SKM-1 treated with dmso at 0.1 percent for 144 hours (cell line): ENCODE measurements around the gene HBG2.
"Not testable (repeated sequence)": the region's sequence is repeated elsewhere in the genome, so short reads cannot be mapped to it uniquely, and the experiment has no call there.

Source experiments
- DNase-seq: peaks from one replicate; lab custom pipeline; 2025; ENCODE audit not compliant: unreplicated experiment; lab: John Stamatoyannopoulos, UW

The HBG2 gene

DNA sequence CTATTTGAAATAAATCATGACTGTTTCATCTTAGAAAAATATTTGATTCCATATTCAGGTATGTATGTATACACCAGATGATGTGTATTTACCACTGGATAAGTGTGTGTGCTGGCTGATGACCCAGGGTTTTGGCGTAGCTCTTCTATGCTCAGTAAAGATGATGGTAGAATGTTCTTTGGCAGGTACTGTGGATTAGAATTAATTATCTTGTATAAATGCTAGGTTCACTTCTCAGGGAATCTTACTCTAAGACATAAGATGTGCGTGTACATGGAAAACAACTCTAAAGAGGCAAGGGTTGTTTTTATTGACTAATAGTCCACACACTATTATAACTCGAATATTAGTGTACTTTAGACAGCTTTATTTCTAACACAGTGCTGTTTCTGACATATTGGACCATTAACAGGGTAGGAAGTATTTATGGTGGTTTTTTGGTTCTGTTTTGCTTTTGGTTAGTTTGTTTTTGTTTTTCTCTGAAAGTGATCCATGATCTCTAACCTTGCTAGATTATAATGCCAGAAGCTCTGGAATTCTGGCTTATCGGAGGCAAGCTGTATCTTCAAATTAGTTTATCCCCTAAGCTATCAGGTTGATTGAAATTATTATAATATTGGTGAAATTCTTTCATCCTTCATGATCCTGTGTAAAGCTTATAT, 3.9 kb downstream of the HBG2 start:
- DNase-seq: no peak

DNA sequence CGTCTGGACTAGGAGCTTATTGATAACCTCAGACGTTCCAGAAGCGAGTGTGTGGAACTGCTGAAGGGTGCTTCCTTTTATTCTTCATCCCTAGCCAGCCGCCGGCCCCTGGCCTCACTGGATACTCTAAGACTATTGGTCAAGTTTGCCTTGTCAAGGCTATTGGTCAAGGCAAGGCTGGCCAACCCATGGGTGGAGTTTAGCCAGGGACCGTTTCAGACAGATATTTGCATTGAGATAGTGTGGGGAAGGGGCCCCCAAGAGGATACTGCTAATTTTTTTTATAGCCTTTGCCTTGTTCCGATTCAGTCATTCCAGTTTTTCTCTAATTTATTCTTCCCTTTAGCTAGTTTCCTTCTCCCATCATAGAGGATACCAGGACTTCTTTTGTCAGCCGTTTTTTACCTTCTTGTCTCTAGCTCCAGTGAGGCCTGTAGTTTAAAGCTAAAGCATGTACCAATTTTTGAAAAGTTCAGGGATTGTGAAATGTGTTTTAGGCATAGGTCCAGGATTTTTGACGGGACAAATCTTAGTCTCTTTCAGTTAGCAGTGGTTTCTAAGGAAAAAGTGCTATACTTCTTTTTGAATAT, 4.7 kb downstream of the HBG2 start, which contains the start of gene HBG1:
Gene HBG1, minus strand, starts transcription at position 51 of the 590 bp plus-strand sequence. CDS start 53 bp downstream, outside the sequence.
- not testable (repeated sequence) for DNase-seq

DNA sequence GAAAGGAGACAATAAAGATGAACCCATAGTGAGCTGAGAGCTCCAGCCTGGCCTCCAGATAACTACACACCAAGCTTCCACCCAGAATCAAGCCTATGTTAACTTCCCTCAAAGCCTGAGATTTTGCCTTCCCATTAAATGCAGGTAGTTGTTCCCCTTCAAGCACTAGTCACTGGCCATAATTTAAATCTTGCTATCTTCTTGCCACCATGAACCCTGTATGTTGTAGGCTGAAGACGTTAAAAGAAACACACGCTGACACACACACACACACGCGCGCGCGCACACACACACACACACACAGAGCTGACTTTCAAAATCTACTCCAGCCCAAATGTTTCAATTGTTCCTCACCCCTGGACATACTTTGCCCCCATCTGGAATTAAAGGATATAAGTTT, 6.1 kb downstream of the HBG2 start:
- not testable (repeated sequence) for DNase-seq

DNA sequence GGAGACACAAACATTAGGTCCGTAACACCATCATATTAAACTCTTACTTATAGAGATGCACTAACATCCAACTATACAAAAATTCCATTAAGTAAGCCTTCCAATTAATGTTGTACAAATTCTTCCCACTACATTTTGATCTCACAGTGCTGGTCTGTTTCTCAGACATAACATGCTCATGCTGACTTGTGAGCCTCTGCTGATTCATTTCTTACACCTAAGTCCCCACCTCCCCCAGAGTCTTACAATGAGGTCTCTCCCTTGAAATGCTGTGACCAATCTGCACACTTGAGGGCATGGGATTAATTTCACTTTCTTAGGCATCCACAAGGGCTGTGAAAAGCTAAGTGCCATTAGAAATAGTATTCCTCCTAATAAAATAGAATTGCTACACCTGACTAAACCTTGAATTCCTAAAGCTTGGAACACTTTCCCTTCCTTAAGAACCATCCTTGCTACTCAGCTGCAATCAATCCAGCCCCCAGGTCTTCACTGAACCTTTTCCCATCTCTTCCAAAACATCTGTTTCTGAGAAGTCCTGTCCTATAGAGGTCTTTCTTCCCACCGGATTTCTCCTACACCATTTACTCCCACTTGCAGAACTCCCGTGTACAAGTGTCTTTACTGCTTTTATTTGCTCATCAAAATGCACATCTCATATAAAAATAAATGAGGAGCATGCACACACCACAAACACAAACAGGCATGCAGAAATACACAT, 6.9 kb downstream of the HBG2 start:
- DNase-seq: no peak

DNA sequence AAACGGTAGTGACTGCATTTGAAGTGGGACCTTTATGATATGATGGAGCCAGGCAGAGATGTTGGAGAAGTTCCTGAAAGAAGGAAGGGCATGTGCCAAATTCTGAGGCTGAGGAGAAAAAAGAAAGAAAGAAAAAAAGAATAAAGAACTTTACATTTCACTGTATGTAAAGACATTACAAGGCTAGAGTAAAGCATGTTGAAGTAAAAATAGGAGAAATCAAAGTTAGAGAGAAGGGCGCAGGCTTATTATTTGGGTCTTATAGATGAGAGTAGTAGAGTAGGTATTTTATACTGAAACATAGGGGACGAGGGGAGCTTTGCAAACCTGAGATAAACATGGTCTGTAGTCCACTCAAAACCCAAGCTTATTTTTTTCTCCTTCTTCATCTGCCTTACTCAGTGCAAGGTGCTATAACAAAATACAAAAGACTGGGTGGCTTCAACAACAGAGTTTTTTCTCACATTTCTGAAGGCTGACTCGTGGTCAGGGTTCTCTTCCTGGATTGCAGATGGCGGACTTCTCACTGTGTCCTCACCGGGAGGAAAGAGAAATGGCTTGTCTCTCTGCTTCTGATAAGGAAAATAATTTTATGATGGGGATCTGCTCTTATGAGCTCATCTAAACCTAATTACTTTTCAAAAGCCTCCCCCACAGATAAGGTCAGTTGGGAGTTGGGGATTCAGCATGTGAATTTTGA, 7.7 kb downstream of the HBG2 start:
- no peak for DNase-seq

DNA sequence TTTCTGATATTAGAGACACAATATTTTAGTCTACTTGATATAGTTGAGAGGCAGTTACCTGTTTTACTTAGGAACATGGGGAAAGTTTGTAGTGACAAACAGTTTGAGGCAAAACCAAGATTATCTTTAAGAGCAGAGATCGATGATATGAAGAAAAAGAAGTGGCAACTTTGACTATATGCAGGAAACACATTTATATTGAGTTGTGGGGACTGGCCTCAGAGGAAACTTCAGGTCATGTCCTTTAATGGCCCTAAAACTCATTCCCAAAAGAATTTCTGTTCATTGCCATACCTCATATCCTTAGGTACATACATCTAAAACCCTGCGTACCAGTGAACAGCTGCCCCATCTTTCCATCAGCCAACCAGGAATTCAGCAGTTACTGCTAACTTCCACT, 9.4 kb downstream of the HBG2 start:
- no peak for DNase-seq

DNA sequence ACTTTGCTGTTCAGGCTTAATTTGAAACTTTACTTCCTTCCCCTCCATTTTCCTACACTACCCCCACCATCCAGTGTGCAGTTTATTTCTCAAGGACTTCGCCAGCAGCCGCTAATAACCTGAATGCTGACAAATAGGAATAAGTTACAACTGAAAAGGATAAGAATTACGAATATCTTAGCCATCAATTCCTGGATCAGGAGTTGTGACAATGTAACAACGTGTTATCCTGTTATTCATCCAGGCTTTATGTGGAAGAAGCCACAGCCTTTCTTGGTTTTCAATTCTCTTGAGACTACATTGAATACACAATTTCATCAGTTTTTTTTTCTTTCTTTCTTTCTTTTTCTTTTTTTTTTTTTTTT, 10.8 kb downstream of the HBG2 start:
- no peak for DNase-seq

DNA sequence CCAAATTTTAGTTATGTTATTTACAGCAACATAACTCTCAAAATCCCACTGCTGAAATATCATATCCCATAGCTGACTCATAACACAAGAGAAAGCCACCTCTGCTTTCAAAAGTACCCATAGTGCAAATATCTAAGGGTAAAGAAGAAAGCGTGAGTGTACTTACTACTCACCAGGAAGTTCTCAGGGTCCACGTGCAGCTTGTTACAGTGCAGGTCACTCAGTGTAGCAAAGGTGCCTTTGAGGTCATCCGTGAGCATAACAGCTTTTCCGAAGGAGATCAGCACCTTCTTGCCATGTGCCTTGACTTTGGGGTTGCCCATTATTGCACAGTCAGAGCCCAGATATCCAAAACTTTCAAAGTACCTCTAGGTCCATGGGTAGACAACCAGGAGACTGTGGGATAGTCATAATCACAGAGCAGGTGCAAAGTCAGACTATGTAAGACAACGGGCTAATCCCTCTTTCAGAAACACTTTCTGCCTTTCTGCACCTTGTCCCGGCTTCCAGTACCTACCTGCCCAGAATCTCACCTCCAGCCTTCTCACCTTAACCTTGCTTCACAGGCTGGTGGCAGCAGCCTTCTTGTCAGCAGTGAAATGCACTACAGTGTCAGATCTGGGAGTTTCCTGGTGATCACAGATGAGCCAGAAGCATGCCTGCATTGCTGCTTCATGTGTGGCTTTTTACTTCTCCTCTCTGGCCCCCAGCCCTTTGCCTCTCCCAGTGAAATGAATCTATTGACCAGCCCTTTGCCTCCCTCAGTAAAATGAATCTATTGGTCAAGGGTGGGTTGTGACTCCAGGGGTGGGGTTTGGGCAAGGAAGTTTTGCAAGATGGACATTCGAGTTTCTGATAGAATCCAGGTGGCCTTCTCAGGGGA, 11.4 kb downstream of the HBG2 start:
- no peak for DNase-seq

DNA sequence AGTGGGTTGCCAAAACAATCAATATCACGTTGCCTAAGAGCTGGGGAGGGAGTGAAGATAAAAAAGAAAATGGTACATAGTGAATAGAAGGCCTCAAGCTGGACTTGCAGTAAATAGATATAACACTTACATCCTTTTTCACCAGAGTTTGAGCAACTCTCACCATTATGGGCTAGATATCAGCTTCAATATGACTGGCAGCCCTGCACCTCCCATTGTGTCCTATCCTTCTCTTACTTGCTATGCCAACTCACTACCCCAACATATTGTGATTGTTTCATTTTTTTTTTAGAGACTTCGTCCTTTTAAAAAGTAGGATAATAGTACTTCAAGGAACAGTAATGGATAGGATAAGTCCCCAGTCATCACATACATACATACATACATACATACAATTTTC, 12.4 kb downstream of the HBG2 start:
- DNase-seq: no peak

DNA sequence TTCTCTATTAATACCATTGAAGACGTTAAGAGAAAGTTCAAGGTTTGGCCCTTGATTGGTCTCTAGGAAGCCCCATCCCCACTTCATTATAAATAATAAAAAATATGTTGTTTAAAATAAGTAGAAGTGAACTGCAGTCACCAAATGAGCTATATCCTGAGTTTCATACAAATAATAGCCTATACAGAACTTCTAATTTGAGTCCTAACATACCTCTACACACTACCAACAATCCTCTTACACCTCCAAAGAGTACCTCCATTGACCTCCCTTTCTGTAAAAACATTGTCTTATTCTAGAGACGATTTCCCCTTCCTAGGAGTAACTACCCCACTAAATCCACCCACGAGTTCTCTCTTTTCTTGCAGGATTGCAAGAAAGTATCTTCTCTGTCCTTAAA, 13.1 kb downstream of the HBG2 start:
- DNase-seq: no peak

DNA sequence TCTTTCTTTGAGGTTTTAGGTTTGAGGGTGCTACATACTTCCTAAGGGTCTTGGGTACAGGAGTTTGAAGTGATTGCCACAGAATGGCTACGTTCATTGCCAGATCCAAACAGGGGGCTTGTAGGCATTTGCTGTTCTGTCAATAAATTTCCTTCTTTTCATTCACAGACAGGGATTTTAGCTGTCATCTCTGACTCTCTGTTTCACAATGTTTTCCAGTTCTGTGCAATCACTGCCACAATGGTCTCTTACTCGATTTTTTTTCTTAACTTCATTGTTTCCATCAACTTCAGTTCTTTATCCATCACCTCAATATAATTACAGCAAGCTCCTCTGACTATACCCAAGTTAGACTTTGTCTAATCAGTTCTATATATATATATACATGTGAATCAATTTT, 14.1 kb downstream of the HBG2 start:
- no peak for DNase-seq

DNA sequence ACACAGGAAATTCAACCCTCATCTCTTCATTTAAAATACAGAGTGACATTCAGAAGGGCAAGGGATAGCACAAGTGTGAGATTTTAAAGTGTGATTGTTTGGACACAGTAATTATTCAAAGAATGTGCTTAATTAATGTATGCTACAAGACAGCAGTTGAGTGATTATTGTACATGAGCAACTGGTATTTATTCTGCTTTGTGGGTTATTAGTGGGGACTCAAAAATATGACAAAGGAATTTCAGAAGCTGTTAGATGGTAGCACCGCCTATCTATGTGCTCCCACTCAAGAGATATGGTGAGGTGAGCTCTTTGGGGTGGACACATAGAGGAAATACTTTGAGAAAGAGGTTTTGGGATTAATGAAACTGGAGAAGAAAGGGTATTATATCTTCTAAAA, 14.5 kb downstream of the HBG2 start:
- DNase-seq: no peak

DNA sequence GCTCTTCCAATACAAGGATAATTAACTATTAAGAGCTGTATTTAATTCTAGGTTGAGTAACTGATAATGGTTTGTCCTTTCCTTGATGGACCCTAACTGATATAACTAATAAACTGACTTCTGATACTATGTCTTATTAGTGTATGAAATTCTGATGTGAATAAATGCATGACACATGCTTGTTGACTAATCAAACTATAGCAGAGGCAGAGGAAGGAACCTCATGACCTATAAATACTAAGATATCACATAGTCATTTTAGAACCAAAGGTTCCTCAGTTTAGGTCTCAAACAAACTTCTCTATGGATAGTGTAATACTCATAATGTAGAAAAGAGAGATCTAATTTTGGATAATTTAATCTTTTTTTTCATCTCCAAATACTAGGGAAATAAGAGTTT, 15.5 kb downstream of the HBG2 start:
- no peak for DNase-seq

DNA sequence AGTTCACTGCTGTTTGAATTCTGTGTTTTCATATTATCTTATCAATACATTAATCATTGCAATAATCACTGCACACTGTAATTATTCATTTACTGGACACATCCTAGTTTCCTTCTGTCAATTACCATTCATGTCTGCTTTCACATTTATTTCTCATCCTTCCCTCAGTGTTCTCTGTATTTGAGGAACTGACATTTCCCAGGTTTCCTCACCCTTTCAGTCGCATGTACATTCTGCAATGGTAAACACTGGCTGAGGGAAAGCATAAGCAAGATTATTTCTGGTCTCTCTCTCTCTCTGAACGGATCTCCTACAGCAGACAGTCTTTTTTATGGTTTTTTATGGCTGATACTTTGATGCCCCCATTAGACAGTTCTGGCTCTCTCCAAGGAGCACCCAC, 16.1 kb downstream of the HBG2 start:
- DNase-seq: peak; percentile 13

DNA sequence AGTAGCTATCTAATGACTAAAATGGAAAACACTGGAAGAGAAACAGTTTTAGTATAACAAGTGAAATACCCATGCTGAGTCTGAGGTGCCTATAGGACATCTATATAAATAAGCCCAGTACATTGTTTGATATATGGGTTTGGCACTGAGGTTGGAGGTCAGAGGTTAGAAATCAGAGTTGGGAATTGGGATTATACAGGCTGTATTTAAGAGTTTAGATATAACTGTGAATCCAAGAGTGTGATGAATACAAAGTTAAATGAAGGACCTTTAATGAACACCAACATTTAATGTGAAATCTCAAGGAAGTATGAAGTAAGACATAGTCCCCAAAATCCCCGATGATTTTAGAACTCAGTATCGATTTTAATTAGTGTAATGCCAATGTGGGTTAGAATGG, 17.2 kb downstream of the HBG2 start:
- no peak for DNase-seq

DNA sequence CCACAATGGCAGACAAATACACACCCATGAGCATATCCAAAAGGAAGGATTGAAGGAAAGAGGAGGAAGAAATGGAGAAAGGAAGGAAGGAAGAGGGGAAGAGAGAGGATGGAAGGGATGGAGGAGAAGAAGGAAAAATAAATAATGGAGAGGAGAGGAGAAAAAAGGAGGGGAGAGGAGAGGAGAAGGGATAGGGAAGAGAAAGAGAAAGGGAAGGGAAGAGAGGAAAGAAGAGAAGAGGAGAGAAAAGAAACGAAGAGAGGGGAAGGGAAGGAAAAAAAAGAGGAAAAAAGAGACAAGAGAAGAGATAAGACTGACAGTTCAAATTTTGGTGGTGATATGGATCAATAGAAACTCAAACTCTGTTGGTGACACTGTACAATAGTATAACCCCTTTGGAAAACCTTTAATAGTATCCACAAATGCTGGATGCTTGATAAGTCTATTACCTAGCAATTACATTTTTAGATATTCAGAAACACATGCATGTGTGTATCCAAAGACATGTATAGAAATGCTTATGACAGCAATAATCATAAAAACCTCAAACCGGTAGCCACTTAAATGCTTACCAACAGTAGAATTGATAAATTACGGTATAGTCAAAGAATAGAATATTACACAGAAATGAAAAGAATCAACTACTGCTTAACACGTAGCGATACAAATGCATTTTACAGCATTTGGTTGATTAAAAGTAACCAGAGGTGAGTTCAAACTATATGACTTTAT, 19.1 kb downstream of the HBG2 start:
- DNase-seq: no peak

DNA sequence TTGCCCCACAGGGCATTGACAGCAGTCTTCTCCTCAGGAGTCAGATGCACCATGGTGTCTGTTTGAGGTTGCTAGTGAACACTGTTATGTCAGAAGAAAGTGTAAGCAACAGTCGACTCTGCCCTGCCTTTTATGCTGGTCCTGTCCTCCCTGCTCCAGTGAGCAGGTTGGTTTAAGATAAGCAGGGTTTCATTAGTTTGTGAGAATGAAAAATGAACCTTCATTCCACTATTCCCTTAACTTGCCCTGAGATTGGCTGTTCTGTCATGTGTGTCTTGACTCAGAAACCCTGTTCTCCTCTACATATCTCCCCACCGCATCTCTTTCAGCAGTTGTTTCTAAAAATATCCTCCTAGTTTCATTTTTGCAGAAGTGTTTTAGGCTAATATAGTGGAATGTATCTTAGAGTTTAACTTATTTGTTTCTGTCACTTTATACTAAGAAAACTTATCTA, 20.2 kb downstream of the HBG2 start, which contains the start of gene HBD:
Gene HBD, minus strand, starts transcription at position 103 of the 454 bp plus-strand sequence. Its CDS starts 50 bp downstream, at position 53.
- peak; percentile 84 for DNase-seq

DNA sequence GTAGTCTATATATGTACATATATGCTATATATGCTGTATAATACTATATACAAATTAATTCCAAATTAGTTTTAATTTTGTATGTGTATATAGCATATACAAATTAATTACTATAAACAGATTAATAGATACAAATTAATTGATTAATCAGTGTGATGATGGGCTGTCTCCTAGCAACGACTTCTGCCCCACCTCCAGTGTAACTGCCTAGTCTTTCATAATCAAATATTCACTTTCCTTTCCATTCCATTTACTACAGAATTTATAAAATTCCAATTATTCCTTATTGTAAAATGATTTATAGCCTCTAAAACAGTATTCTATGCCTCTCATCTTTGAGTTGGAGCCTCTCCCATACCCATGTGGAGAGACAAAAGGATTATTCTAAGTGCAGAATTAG, 21.3 kb downstream of the HBG2 start:
- DNase-seq: no peak

DNA sequence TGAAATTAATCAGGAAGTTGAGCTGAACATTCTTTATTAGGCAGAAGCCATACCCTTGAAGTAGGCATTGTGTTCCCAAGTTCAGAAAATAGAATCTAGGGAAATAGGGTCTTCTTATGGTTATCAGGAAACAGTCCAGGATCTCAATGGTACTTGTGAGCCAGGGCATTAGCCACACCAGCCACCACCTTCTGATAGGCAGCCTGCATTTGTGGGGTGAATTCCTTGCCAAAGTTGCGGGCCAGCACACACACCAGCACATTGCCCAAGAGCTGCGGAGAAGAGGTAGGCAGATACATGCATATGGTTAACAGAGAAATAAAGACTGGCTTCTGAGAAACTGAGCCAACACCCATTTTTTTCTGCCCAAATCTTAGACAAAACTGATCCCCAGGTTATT, 21.8 kb downstream of the HBG2 start:
- no peak for DNase-seq

DNA sequence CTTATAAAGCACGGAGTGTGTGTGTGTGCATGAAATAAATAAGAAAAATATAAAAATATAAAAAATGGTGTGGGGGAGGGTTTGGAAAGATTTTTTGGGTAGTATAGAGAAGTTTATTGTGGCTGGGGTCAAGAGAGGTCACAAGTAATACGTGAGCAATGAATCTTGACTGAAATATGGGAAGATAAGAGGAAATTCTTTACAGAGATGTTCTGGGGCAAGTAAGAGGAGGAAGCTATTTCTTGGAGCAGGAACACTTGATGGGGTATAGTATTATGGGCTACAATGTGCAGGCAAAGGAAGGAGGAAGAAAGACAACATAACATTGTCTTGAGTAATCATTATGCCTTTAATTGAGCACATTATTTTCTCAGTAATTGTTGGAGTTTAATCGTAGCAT, 22.4 kb downstream of the HBG2 start:
- peak; percentile 69 for DNase-seq
